Mesendoderm (in vitro differentiated cells): ENCODE data around the gene ANKRD13A. TPM values are rescaled to one million over a fixed set of nuclear protein-coding genes. Genes with fewer than 3 reads are reported as not detected.

Source experiments
- small RNA-seq: library from polyadenylated mRNA; stranded (forward); fragments of <200 nt; extraction: miRNeasy Mini kit (QIAGEN cat#:217004); gene quantifications from one replicate; pipeline ENCODE3, GENCODE V24; 2013; ENCODE audit not compliant: insufficient read depth

ANKRD13A gene

Small RNA genes lying within 50 kb of the gene (small RNA-seq; reads per million reads assigned to genes)
- gene AC007546.2, result not detected
